ENCODE results near the gene IRX4.
"Not testable (repeated sequence)": the region's sequence is repeated elsewhere in the genome, so short reads cannot be mapped to it uniquely, and the experiment has no call there.

Gene IRX4

DNA sequence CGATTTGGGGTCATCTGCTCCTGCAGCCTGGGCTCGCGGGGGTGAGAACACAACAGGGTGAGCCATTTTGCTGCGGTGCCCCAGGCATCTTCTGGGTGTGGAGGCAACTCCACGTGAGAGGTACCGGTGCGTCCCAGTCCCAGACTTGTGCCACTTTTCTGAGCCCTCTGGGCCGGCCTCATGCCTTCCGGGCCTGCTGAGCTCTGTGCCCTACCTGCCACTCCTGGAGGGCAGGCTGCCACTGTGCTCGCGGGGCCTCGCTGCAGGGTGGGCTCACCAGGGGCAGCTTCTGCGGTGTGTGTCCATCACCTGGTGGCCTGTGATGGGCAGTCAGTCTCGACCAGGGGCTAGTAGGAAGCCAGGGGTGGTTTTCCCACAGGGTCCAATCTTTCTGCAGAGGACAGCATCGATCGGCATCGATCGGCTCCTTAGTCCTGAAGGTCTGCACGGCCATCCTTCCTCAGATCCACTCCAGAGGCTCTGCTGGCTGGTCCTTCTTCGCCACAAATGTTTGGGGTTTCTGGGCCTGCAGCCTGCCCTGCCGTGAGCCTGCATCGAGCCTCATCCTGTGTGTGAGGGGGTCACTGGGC is 22.6 kb downstream of the IRX4 start:
- no peak for DNase-seq (ENCODE audit: low read depth in 3 of 3)

DNA sequence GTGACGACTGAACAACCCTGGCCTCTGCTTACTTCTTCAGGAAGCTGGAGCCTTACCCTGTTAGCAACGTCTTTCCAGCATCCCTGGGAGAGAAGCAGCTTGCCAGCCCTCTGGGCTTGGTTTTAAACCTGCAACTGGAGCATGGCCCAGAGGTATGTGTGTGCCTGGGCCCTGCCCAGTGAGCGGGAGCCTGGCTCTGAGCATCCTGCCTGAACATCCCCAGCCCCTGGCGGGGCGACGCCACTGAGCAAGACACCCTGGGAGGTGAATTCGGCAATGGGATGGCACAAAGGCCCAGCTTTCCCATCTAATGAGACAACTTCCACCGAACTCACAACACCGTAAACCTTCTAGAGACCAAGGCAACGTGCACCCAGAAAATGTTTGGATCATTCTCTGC is 23.6 kb downstream of the IRX4 start:
- no peak for DNase-seq (ENCODE audit: low read depth in 3 of 3)

DNA sequence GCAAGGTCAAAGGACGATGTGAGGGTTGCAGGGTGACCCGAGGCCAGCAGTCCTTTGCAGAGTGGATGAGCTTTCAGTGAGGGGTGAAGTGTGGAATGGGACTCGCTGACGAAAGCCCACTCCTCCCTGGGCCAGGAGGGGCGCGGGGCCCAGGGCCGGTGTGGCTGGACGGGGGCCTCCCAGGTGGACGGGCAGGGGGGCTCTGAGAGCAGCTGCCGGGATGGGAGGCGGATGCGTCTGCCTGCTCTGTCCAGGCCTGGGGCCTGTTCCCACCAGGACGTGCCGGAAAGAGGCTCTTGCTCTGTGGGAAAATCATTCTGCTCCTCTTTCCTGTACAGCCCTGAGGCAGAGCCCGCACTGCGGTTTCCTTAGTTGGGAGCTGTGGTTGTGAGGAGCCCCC is 24.3 kb downstream of the IRX4 start:
- DNase-seq (ENCODE audit: low read depth in 3 of 3): no peak

DNA sequence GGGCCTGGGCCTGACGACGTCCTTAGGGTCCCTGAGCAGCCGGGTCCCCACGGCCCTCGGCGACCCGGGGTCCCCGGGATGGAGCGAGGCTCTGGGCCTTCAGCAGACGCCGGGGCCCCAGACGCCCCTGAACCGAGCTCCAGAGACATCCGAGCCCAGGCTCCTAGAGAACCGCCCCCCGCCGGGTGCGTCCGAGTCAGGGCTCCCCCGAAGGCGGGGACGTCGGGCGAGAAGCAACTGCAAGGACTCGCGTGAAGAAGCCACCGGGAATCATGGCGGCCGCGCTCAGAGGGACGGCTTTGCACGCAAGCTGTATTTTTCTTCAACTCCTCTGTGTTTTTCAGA is 25.5 kb downstream of the IRX4 start:
- DNase-seq (ENCODE audit: low read depth in 3 of 3): no peak

DNA sequence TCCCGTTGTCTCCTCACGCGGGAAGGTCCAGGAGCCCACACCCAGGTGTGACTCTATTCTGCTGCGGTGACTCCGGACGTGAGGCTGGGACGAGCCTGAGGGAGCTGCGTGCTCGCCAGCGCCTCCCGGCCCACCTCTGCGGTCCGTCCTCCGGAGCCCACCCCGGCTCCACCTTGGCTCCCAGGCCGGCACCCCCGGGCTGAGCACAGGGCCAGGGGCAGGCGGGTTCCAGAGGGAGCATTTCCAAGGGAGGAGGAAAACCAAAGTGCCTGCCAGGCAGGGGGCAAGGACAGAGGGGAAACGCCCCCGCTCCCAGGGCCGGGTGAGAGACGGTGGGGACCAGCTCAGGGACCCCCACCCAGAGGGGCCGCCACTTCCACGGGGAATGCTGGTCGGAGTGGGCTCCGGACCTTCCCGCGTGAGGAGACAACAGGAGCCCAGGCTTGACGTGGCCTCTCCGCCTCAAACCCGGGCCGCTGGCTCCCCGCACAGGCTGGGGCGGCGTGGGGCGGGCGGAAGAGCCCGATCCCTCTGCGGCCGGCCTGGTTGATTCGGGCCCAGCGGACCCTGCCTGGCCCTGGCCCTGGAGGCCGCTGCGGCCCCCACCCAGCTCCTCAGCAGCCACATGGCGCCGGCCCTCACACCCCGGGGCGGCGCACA is 26.0 kb downstream of the IRX4 start:
- no peak for DNase-seq (ENCODE audit: low read depth in 3 of 3)

DNA sequence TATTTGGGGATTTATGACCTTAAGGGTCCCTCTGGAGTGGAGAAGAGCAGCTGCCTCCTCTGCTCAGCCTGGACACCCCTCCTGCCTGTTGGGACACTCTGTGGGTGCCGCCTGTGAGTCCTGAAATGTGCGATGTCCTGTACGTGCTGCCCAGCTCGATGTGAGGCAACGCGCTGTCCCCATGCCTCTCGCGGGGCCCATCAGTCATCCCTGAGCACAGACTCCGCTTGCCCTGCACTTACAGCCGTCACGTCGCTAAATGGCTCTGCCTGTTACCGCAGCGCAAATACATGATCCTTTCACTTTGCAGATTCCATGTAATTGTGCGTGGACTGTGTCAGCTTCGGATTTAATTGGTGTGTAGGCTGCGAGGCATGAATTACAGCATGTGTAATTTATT is 27.1 kb downstream of the IRX4 start:
- DNase-seq (ENCODE audit: low read depth in 3 of 3): no peak

DNA sequence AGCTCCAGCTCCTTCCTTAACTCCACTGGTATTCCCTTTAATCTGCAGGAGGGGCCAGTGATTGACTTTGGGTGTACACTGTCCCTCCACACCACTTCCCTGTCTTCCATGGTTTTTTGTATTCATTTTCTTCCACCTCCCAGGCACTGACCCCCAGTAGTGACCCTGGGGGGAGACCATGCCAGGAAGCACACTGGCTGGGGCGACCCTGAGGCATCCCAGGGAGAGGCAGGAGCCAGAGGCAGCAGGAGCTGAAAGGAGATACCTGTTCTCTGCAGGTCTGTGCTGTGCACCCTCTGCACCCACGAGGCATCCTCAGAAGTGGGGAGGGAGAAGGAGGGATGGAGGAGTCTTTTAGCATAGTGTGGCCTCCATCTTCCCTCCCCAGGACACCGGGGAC is 27.6 kb downstream of the IRX4 start:
- no peak for DNase-seq (ENCODE audit: low read depth in 3 of 3)

DNA sequence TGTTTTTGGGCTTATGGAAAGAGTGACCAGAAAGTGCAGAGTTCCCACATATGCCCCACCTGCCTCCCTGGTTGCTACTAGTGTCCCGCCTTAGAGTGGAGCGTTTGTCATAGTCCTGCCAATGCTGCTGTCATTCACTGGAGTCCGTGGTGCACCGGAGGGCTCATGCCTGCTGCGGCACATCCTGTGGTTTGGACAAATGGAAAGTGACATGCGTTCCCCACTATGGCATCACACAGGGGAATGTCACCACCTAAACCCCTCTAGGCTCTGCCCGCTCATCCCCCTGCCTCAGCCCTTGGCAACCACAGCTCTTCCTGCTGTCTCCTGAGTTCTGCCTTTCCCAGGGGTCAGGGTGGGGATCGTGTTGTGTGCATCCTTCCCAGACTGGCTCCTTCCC is 29.2 kb downstream of the IRX4 start:
- no peak for DNase-seq (ENCODE audit: low read depth in 3 of 3)

DNA sequence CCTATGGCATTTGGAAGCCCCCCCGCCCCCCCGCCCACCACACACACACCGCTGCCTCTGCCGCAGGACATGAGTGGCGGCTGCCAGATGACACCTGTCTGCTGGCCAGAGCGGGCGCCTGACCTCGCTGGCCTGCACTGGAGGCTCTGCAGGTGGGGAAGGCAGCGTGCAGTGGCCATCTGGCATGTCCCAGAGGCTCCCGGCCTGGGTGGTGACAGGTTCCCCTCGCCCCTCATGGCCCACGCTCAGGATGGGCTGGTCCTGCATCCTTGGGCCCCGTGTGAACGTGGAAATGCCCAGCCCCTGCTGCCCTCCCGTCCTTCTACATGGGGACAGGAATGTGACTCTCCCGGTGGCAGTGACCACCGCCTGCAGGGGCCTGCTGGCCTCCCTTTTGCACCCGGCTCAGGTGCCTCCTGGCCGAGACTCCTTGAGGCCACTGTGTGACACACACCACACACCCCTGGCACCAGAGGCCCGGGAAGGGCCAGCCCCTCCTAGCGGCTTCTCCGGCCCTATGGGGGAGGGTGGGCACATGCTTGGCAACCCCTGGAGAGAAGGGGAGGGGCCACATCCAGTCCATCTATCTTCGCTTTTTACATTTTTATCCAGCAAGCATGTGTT is 30.3 kb downstream of the IRX4 start:
- no peak for DNase-seq (ENCODE audit: low read depth in 3 of 3)

DNA sequence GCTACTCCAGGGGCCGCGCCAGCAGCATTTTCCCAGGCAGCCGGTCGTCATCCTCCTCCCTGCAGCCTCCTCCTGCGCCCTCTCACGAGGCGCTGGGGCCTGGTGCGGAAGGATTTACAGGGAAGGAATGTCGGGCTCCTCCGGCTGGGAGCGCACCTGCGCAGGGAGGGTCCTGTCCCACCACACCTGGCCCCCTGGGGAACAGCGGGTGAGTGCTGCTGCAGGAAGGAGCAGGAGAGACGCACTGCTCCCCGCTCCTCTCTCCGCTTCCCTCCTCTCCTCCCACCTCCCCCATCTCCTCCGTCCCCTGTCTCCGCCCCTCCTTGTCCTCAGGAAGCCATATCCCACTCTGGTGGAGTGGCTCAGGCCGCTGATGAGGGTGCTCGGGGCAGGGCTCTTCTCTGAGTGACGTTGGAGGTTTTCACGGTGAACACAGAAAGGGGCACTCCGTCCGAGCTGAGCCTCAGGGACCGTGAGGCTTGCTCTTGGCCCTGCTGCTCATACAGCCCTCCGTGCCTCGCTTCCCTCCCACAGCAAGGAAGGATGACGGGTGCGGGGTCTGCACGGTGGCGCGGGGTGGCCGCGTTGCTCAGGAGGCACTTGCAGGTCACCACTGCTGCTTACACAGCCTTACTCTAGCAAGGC is 31.3 kb downstream of the IRX4 start:
- DNase-seq (ENCODE audit: low read depth in 3 of 3): no peak

DNA sequence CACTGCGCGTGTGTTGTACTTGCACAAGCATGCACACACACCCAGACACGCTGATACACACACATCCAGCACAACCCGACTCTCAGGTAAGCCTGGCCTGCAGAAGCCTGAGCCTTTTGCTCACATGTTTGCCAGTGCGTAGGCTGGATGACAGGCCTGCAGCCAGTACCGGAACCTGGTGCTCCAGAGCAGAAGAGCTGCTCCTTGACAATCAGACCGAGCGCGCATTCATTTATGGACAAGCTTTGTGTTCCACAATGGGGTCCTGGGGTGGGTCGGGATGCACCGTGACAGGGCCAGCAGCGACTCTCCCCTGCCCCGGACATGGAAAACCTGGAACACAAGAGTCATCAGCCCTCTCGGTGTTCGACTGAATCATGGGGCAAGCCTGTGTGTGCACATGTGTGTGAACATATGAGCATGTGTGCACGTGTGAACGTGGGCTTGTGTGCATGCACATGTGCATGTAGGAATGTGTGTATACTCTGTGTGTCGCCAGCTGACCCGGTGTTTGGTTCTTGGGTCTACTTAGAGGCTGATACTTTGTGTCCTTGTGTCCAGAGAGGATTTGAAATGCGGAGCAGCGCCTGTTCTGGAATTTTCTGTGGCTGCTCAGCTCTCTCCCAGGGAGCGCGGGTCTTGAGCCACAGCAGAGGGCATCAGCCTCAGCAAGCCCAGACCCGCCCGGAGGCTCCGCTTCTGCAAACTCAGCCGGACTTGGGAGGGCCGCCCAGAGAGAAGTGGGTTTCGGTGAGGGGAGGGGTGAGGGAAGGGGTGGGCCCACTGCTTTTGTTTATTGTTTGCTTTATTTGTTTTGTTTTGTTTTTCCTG is 32.2 kb downstream of the IRX4 start:
- DNase-seq (ENCODE audit: low read depth in 3 of 3): no peak

DNA sequence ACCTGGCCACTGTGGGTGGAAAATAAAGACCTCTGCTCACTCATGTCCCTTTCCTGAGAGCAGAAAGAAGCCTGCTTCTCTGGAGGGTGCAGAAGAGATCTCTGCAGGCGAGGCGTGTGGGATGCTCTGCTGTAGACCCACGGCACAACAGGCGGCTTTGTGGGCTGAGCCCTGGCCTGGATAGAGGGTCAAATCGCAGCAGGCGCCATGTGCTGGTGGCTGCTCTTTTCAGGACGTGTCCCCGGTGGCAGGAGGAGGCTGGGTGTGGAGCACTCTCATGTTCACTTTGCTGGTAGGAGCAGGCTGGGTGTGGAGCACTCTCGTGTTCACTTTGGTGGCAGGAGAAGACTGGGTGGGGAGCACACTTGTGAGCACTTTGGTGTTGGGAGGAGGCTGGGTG is 35.1 kb downstream of the IRX4 start:
- no peak for DNase-seq (ENCODE audit: low read depth in 3 of 3)

DNA sequence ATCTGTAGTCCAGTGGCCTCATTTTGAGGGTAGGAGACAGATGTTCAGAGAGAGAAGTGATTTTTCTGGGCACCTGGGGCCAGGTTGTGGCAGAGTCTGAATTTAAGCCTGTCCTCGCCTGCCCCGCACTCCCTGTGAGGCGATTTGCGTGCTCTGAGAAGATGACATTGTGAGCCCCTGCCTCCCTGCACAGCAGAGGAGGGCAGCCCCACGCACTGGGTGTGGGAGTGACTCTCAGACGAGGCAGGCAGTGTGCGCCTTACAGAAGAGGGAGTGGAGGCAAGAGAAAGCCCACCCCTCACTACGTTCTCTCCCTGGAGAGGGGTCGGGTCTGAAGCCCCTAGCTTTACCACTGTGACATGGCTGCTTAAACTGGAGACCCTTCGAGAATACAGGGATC is 35.7 kb downstream of the IRX4 start:
- DNase-seq (ENCODE audit: low read depth in 3 of 3): no peak

DNA sequence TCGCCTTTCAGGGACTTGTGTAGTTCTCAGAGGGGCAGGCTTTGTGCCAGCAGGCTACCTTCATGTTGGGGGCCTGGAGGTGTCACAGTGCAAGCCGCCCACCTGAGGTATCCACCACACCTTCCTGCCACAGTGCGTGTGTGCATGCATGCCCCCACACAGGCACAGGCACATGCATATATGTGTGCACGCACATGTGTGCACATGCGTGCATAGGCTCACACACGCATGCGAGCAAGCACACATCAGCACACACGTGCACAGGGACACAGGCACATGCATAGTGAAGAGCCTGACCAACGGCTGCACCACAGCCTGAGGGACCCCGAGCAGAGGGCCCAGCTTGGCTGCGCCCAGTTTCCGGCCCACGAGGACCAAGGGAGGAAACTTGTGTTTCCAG is 36.1 kb downstream of the IRX4 start:
- no peak for DNase-seq (ENCODE audit: low read depth in 3 of 3)

DNA sequence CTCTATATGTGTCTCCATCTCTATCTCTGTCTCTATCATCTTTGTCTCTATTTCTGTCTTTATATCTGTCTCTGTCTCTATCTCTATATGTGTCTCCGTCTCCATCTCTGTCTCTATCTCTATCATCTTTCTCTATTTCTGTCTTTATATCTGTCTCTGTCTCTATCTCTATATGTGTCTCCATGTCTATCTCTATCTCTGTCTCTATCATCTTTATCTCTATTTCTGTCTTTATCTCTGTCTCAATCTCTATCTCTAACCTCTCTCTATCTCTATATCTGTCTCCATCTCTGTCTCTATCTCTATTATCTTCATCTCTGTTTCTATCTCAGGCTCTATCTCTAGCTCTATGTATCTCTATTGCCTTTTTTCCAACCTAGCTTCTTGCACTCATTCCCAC is 37.0 kb downstream of the IRX4 start:
- DNase-seq (ENCODE audit: low read depth in 3 of 3): no peak

DNA sequence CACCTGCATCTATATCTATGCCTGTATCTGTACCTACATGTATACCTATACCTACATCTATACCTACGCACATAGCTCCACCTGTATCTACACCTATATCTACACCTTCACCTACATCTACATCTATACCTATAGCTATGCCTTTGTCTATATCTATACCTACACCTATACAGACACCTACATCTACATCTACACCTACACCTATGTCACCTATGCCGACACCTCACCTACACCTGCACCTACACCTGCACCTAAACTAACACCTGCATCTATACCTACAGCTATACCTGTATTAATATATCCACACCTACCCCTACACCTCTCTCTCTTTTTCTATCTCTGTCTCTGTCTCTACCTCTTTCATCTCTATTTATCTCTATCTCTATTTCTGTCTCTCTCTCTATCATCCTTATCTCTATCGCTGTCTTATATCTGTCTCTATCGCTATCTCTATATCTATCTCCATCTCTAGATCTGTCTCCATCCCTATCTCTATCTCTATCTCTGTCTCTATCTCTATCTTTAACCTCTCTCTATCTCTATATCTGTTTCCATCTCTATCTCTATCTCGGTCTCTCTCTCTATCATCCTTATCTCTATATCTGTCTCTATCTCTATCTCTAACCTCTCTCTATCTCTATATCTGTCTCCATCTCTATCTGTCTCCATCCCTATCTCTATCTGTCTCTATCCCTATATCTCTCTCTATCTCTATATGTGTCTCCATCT is 37.9 kb downstream of the IRX4 start:
- no peak for DNase-seq (ENCODE audit: low read depth in 3 of 3)

DNA sequence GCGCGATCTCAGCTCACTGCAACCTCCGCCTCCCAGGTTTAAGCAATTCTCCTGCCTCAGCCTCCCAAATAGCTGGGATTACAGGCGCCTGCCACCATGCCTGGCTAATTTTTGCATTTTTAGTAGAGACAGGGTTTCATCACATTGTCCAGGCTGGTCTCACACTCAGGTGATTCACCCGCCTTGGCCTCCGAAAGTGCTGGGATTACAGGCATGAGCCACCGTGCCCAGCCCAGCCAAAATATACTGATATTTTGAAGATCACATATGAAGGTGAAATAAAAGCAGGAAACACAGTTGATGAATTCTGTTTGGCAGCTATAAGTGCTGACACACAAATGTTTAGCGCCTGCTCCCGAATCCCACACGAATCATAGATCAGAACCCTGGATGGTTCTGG is 39.0 kb downstream of the IRX4 start:
- DNase-seq (ENCODE audit: low read depth in 3 of 3): not testable (repeated sequence)

DNA sequence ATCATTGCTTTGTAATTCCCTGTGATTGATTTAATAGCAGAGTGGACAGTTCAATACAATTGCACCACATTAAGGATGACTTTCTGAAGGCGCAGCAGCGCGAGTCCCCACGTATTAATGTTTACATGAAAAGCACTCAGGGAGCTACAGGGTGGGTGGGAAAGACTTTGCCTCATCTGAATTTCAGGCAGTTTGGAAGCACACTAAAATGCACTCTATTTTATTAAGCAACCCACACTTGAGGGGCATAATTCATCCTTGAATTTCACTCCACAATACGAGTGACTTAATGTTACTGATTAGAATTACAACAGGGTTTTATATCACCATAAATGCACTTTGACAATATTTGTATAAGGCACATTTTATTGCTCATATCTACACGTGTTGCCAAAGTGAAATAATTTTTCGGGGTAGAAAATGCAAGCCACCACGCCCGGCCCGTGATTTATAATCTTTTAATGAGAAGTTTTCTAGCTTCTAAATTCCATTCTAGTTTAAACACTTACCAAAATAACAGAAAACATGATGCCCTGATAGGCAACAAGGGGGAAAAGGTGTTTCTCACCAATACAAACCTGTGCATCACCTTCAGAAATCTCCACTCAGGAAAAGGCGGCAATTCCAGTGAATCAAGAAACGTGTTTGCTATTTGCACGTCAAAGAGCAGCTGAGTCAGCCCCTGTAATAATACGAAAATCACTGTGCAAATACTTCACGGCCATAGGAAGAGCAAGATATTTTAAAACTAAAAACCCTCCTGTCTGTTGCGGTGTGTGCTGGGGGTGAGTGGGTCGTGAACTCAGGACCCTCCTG is 40.5 kb downstream of the IRX4 start:
- DNase-seq (ENCODE audit: low read depth in 3 of 3): no peak

DNA sequence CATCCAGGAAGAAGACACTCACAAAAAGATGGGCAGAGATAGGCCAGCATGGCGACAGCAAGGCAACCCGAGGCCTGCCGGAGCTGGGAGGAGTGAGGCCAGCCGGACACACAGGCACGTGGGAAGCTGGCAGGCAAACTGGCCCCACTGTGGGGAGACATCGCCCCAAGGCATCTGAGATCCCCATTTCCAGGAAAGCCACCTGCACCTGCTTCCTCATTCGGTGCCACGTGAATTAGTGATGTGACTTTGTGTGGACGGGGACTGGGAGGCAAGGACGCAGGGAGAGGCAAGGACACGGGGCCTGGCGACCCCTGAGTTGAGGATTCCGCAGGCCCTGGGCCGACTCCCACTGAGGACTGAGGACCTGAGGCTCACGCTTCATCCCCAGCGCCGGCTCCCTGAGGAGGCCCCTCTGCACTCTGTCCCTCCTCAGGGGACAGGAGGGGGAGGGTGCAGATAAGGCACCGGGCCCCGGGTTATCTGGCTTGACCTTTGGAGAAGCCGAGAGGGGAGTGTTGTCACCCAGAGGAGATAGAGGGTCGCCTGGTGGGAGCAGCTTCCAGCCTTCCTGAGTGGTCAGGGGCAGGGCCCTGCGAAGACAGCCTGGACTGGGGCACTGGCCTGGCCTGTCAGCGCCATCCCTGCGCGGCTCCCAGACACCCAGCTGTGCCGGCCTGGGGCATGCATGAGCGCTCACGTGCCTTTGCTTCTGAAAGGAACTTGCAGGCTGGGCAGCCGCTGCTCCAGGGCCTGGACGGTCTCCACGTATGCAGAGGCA is 41.8 kb downstream of the IRX4 start:
- DNase-seq (ENCODE audit: low read depth in 3 of 3): no peak

DNA sequence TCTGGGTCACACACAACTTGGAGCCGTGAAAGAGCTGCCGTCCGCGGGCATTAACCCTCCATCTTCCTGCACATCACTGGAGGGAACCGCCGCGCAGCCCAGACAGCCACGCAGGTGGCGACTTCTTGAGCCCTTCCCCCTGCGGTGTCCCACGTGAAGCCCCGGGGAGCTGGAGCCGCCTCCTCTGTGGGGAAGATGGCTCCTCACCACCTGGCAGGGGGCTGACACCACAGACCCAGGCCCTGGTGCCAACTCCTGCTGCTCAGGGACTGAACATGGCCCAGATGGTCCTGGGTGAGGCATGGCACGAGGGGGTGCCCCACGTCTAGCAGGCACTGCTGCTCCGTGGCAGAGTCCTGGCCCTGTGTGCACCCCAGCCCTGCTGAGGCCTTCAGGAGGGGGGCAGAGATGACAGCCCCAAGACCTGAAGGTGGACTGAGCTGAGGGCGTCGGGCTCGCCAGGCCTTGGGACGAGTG is 42.6 kb downstream of the IRX4 start:
- DNase-seq (ENCODE audit: low read depth in 3 of 3): no peak
